Adrenal gland (tissue), 5 donors: Measurements from ENCODE around the gene MYH6.

Experiments used
- CTCF ChIP-seq, 6 experiments: fragments of 450-650 bp in 4 of 6; fragments of 200-600 bp in 2 of 6; sonication (generic) in 1 of 6; IDR thresholded peaks; 1 replicate in 5 of 6; 2 replicates in 1 of 6; pipeline versions ENCODE4 v1.5.1 to v1.8.0; 2016 to 2021; ENCODE audit warnings: antibody characterized with exemption in 6 of 6, mild to moderate bottlenecking in 2 of 6, moderate library complexity in 1 of 6
- POLR2A ChIP-seq, 2 donors: fragments of 450-650 bp; IDR thresholded peaks; one replicate each; pipeline ENCODE4 v1.6.1; 2017; ENCODE audit warnings: antibody characterized with exemption in 2 of 2, mild to moderate bottlenecking in 2 of 2, moderate library complexity in 1 of 2
- donor health status: DM: no; HTN: no; CAD: no.

- no peak for TF ChIP-seq CTCF (IDR thresholded peaks at IDR 0.05)
- TF ChIP-seq POLR2A (IDR thresholded peaks at IDR 0.05): no peak
These were observed 37.7 kb upstream of the MYH6 start for GRCh38 chr14:23445773-23446172.
